ENCODE measurements around the gene SMIM33.

GRCh38 chr5:139457241-139457640 is 13.6 kb upstream of the SMIM33 start:
- TF ChIP-seq CTCF (IDR thresholded peaks at IDR 0.05; ENCODE audit: insufficient read depth, low read length) (no peak), POLR2AphosphoS5 (IDR thresholded peaks at IDR 0.05; ENCODE audit: low read depth) (no peak), REST (IDR thresholded peaks at IDR 0.05; ENCODE audit: insufficient replicate concordance, low read depth) (no peak)
